HG03039 (cell line): ENCODE data around the gene CFAP107.

Source experiments
- ATAC-seq: cut with Tn5 transposase; IDR thresholded peaks from one replicate; pipeline ENCODE4 v1.9.1; 2021; ENCODE audit warnings: mild to moderate bottlenecking, moderate library complexity; ENCODE audit not compliant: unreplicated experiment

CFAP107 gene

DNA sequence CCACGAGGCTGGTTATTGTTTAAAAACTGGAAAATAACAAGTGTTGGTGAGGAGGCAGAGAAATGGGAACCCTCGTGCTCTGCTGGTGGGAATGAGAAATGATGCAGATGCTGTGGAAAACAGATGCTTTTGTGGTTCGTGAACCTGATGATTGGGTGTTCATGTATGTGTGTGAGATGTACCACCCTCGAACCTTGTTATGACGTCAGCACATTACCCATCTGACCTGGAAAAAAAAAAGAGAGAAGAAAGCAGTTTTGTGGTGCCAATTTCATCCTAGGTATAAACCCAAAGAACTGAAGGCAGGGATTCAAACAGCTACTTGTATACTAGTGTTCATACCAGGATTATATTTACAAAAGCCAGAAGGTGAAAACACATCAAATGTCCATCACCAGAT is 6.4 kb upstream of the CFAP107 start:
- no peak for ATAC-seq

GRCh38 chr1:12741946-12742345 is 4.1 kb upstream of the CFAP107 start:
- ATAC-seq: no peak

DNA sequence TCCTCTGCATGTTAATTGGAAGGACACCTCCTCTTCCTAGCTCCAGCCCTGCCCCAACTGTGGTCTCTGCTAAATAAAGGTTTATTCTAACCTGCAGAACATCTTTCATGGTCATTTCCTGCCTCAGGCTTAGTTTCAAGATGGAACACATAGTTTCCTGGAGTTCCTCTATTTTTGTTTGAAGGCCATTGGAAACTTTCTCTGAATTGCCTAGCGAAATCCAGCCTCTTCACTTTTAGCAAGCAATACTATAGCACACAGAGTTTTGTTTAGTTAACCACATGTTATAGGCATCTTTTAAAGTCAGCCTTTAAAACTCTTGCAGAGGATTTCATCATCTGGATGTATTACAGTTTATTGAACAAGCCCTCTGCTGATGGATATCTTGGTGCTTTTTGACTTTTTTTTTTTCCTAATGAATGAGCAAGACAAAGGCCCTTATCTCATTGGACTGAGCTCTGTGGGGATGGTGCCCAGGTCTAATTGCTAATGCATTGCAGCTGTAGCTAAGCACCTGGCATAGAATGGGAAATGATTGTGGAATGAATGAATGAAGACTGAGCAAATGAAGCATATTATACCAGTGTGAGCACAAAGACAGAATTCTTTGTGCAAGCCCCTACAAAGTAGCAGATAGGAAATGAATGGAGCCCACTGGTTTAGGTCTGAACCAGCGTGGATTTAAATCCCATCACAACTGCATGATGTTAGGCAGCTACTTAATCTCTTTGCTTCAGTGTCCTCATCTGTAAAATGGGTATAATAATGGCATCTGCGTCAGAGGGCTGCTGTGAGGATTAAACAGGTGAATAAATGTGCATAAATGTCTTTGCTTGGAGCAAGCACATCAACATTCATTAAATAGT is 641 bp upstream of the CFAP107 start:
- no peak for ATAC-seq

DNA sequence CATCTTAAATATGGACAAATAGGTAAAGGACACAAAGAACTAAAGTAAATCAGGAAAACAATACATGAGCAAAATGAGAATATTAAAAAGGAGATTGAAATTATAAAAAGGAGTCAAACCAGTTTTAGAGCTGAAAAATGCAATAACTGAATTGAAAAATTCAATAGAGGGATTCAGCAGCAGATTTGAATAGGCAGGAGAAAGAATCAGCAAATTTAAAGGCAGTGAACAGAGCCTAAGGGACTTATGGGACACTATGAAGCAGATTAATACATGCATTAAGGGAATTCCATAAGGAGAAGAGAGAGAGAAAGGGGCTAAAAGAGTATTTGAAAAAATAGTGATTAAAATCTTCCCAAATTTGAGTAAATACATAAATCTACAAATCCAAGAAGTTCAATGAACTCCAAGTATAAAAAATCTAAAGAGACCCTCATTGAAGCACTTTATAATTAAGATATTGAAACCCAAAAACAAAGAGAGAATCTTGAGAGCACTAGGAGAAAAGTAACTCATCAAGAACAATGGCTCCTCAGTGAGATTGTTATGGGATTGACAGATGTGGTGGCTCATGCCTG is 2.9 kb downstream of the CFAP107 start:
- ATAC-seq: no peak

DNA sequence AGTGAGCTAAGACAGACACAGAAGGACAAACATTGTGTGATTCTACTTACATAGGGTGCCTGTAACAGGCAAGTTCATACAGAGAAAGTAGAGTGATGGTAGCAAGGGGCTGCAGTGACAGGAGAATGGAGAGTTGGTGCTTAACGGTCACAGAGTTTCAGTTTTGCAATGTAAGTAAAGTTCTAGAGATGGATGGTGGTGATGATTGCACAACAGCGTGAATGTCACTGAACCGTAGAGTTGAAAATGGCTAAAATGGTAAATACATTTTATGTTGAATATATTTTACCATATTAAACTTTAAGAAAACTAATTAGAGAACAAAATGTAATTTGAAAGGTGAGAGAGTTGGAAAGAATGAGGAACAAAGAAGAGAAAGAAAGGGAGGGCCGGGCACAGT is 8.7 kb downstream of the CFAP107 start:
- no peak for ATAC-seq

GRCh38 chr1:12756273-12756672 is 10.3 kb downstream of the CFAP107 start:
- ATAC-seq: no peak

DNA sequence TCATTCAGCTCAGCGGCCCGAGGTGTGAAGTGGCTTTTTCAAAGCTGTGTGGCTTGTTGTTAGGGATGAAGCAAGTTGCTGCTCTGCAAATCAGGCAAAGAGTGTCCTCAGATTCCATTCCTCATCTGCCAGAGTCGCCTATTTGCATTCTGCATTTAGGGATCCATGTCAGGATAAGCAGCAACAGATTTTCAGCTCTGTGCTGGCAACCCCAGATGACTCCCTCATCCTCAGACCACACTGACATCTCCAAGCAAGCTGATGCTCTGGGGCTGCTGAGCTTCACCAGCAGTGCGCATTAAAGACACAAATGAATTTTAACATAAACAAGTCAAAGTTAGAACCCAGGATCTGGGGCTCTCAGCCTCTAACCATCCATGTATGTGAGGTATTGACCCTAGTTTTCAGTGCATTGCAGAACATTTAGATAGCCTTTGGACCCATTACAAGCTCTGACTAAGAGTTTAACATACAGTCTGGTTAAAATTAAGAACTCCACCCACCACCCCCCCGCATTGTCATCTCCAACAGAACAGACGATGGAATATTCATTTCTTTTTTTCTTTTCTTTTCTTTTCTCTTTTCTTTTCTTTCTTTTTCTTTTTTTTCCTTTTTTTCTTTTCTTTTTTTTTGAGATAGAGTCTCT is 10.9 kb downstream of the CFAP107 start:
- no peak for ATAC-seq

GRCh38 chr1:12757836-12758235 is 11.8 kb downstream of the CFAP107 start:
- no peak for ATAC-seq

DNA sequence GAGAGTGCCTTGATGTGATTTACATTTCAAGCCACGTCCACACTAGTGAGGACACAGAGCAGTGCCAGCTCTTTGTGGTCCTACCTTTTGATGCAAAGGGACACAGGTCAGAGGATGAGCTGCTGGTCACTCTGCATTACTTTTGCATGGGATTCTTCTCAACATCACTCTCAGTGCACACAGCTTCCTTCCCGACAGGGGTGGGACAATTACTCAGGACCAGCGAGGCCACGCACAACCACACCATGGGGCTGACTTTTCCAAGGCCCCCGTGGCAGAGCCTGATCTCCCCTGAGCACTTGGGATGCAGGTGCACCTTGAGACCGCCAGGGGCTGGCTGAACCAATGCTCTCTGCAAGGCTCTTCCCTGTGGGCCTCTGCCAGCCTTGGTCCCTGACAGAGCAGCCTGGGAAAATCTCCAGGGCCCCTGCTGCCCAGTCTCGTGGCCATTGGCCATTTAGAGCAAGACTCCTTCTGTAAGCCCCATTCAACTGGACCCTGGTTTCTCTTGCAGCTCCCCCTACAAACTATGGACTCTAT is 14.3 kb downstream of the CFAP107 start:
- no peak for ATAC-seq

GRCh38 chr1:12761781-12762180 is 15.8 kb downstream of the CFAP107 start:
- no peak for ATAC-seq

DNA sequence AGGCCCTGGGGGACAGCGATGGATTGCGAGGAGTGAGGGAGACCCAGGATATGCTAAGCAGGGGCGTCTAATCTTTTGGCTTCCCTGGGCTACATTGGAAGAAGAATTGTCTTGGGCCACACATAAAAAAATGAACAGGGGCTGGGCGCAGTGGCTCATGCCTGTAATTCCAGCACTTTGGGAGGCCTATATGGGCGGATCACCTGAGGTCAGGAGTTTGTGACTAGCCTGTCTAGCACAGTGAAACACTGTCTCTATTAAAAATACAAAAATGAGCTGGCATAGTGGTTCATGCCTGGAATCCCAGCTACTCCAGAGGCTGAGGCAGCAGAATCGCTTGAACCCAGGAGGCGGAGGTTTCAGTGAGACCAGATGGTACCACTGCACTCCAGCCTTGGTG is 16.8 kb downstream of the CFAP107 start:
- ATAC-seq: no peak

DNA sequence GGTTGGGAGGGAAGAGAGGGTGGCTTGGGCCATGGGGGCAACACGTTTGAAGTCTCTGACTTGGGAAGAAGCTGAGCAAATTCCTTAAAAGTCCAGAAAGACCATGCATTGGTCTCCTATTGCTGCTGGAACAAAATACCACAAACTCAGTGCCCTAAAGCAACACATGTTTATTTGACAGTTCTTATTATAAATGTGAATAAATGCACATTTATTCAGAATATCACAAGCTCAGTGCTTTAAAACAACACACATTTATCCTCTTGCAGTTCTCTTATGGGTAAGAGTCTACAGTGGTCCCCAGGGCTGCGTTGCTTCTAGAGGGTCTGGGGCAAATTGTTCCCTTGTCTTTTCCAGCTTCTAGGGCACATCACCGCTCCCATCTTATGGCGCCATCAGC is 17.5 kb downstream of the CFAP107 start:
- no peak for ATAC-seq

DNA sequence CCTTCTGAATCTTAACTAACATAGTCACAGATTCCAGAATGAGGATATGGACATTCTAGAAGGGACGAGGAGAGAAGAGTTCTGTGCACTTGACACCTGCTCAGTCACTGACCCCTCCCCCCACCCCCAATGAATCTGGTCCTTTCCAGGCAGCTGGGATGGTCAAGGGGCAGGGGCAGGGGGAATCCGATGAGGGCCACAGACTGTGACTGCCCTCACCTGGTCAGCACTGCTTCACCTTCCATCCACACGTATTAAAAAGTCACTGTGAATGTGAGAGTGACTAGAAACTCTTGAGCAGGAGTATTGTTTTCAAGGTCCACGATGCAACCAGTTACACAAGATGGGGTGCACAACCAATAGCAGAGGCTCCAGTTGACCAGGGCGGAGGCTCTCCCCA is 18.0 kb downstream of the CFAP107 start:
- no peak for ATAC-seq

- no peak for ATAC-seq
Observed at GRCh38 chr1:12769031-12769430, 23.0 kb downstream of the CFAP107 start.

DNA sequence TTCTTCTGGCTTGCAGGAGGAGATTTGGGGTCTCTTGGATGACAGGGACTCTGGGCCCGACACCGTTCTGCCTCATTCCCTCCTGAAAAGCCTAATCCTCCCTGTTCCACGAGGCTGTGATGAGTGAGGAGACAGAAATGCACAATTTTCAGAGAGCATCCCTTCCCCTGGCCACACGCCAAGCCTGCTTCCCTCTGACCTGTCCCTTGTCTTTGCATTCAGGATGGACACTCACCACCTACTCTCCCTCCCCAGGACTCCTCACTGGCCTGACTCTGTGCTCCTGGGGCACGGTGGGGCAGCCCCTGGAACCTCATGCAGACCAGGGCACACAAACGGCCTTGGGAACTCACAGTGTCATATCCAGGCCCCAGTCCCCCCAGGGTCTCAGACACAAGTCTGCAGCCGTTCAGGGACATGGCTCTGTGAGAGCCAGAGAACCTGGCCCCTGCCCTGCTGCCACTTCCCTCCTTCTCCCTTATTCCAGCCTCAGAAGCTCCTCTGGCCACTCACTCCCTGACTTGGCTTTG is 24.0 kb downstream of the CFAP107 start:
- no peak for ATAC-seq

DNA sequence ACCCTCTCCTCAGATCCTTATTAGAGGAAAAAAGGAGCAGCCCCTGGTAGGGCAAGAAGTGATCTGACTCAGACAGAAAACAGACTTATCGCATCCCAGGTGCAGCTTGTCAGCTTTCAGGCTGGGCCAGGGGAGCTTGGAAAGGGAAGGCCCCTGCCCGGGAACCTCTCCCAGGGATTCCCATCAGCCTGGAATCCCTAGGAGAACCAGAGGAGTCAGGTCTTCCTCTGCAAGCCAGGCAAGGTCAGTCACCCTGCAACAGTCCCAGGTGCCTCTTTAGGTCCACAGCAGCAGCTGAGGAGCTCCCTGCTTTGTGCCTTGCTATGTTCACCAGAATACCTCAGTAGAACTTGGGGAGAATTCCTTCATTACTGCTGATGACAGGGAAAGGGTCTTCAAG is 24.6 kb downstream of the CFAP107 start:
- no peak for ATAC-seq

DNA sequence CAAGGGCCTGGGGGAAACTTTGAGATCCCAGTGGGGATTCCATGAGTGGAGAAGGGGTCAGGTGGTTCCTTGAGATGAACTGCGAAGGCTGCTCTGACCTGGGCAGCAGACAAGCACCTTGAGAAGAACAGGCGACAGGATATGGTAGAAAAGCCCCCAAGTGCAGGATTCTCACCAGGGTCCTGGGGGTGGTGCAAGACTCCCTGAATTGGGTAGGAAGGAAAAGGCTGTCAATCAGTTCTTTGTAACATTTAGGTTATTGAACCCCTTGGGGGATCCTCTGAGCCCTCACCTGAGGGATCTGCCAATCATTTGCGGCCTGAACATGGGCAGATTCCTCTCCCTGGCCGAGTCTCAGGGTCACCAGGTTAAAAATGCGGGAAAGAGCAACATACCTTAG is 25.2 kb downstream of the CFAP107 start:
- ATAC-seq: no peak

DNA sequence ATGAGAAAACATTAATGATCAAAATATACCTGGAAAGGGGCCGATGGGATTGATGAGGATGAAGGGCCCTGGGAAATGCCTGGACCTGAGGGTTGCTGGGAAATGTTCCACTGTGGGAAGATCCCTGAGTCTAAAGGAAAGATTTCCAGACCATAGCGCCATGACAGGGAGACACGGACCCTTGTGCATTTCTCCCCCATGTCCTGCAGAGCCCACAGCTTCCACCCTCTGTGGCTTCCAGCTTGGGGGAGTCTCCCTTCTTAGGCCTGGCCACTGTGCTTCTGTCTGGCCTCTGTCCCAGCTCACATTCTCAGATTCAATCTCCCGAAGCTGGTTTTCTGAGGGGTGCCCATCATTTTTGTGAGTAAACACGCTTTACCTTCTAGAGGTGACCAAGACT is 26.5 kb downstream of the CFAP107 start:
- ATAC-seq: no peak

GRCh38 chr1:12773438-12773837 is 27.4 kb downstream of the CFAP107 start, which contains the start of gene PRAMEF12:
TSS of gene PRAMEF12 (plus strand) at chr1:12773738. CDS start at chr1:12774868, 1,130 bp downstream.
- no peak for ATAC-seq

- no peak for ATAC-seq
Observed at GRCh38 chr1:12774801-12775345, 28.9 kb downstream of the CFAP107 start.

- no peak for ATAC-seq
Observed at GRCh38 chr1:12775443-12775842, 29.4 kb downstream of the CFAP107 start.
